ENCODE results near the gene SH2D2A.
"Not testable (repeated sequence)": the region's sequence is repeated elsewhere in the genome, so short reads cannot be mapped to it uniquely, and the experiment has no call there.

SH2D2A gene

GRCh38 chr1:156766298-156767100, 50.1 kb downstream of the SH2D2A start:
- TF ChIP-seq CTCF (IDR thresholded peaks at IDR 0.05; ENCODE audit: low read depth, low read length, missing control alignments) = no peak
- DNase-seq (ENCODE audit: low read depth) = no peak
- H3K4me3 ChIP-seq (ENCODE audit: low read depth, low read length) = peak overlapping the region; percentile 79

- H3K4me3 ChIP-seq (ENCODE audit: low read depth, low read length) = no peak overlapping the region; the same call in 1 of the 2 replicates
- DNase-seq (ENCODE audit: low read depth) = no peak
- no peak for TF ChIP-seq CTCF (IDR thresholded peaks at IDR 0.05; ENCODE audit: low read depth, low read length, missing control alignments)
Observed at GRCh38 chr1:156765666-156766065, 51.0 kb downstream of the SH2D2A start.

- H3K4me3 ChIP-seq (ENCODE audit: low read depth, low read length) = not testable (repeated sequence)
Observed at GRCh38 chr1:156765136-156765535, 51.5 kb downstream of the SH2D2A start.

GRCh38 chr1:156760796-156761104, 55.9 kb downstream of the SH2D2A start:
- no peak overlapping the region for H3K4me3 ChIP-seq (ENCODE audit: low read depth, low read length)
- no peak for TF ChIP-seq CTCF (IDR thresholded peaks at IDR 0.05; ENCODE audit: low read depth, low read length, missing control alignments)
- no peak for DNase-seq (ENCODE audit: low read depth)

More at GRCh38 chr1:156765136-156765535, 51.5 kb downstream of the SH2D2A start:
- DNase-seq (ENCODE audit: low read depth) = not testable (repeated sequence)

GRCh38 chr1:156760092-156760795, 56.4 kb downstream of the SH2D2A start:
- no peak for DNase-seq (ENCODE audit: low read depth)
- no peak overlapping the region for H3K4me3 ChIP-seq (ENCODE audit: low read depth, low read length)
- TF ChIP-seq CTCF (IDR thresholded peaks at IDR 0.05; ENCODE audit: low read depth, low read length, missing control alignments) = no peak

- not testable (repeated sequence) for H3K4me3 ChIP-seq (ENCODE audit: low read depth, low read length); DNase-seq (ENCODE audit: low read depth)
Observed at GRCh38 chr1:156757572-156758253, 58.9 kb downstream of the SH2D2A start.

GRCh38 chr1:156756355-156756754, 60.3 kb downstream of the SH2D2A start:
- DNase-seq (ENCODE audit: low read depth) = no peak
- no peak for TF ChIP-seq CTCF (IDR thresholded peaks at IDR 0.05; ENCODE audit: low read depth, low read length, missing control alignments)
- no peak overlapping the region for H3K4me3 ChIP-seq (ENCODE audit: low read depth, low read length)

All from GM12864 (cell line).